HL-60 (cell line): ENCODE measurements around the gene PRDM5.

Experiments
- CTCF ChIP-seq: IDR thresholded peaks from one replicate; pipeline ENCODE4 v1.5.1; 2011; ENCODE audit warnings: low read length, control low read depth, inconsistent platforms; ENCODE audit not compliant: insufficient read depth
- POLR2AphosphoS5 ChIP-seq: IDR thresholded peaks from 2 replicates; pipeline ENCODE4 v1.6.1; 2012; ENCODE audit warnings: low read depth
- REST ChIP-seq: IDR thresholded peaks from 2 replicates; pipeline ENCODE4 v1.6.1; 2012; ENCODE audit warnings: low read depth; ENCODE audit not compliant: insufficient replicate concordance
- SPI1 ChIP-seq: IDR thresholded peaks from 2 replicates; pipeline ENCODE4 v1.6.1; 2012; ENCODE audit warnings: low read depth, mild to moderate bottlenecking, borderline replicate concordance

GRCh38 chr4:120709991-120710390 lies 212.5 kb downstream of the PRDM5 start:
- TF ChIP-seq CTCF, result no peak
- TF ChIP-seq REST, result no peak
- no peak for TF ChIP-seq SPI1
- TF ChIP-seq POLR2AphosphoS5, result no peak
